PC-3 (cell line): ENCODE results near the gene PLA2G2F. TPM values are rescaled to one million over a fixed set of nuclear protein-coding genes. Genes with fewer than 3 reads are reported as not detected.

Experiments
- ATAC-seq: fragments of 200-7000 bp; cut with Tn5 transposase; 2 replicates; pipeline ENCODE4 v1.9.1; 2020; ENCODE audit warnings: mild to moderate bottlenecking, moderate library complexity
- BruUV-seq: library from RNA; stranded (reverse); fragments of 400-500 nt; replicated peaks from 2 replicates; lab custom pipeline; 2021; lab: Mats Ljungman, UMichigan
- CTCF ChIA-PET: fragments of 300-600 bp; sonication (Branson Sonifier 250); formaldehyde crosslinking; loops from one replicate; lab custom pipeline; 2022; ENCODE audit warnings: antibody characterized with exemption; lab: Charles Lee
- POLR2A ChIA-PET: fragments of 300-600 bp; sonication (Branson Sonifier 250); formaldehyde crosslinking; loops from one replicate; lab custom pipeline; 2022; ENCODE audit warnings: antibody characterized with exemption; ENCODE audit not compliant: unreplicated experiment; lab: Charles Lee
- DNase-seq: peaks from one replicate; pipeline ENCODE4 v3.0.0-alpha.2; 2015
- H2AFZ ChIP-seq: fragments of 300-600 bp; sonication (generic); 2 replicates; pipeline ENCODE4 v1.6.0; 2016; ENCODE audit warnings: antibody characterized with exemption, low read length
- H3F3A ChIP-seq: fragments of 300-600 bp; sonication (generic); one replicate; pipeline ENCODE4 v1.6.0; 2017; ENCODE audit warnings: antibody characterized with exemption, low read length, control low read depth, mild to moderate bottlenecking; ENCODE audit not compliant: unreplicated experiment
- H3K27ac ChIP-seq: fragments of 300-600 bp; sonication (generic); 2 replicates; pipeline ENCODE4 v1.5.1; 2016; ENCODE audit warnings: mild to moderate bottlenecking, low read length
- H3K27me3 ChIP-seq: fragments of 300-600 bp; sonication (generic); 2 replicates; pipeline ENCODE4 v1.6.1; 2016; ENCODE audit warnings: low read length, mixed read lengths
- H3K36me3 ChIP-seq: fragments of 300-600 bp; sonication (generic); 2 replicates; pipeline ENCODE4 v1.6.1; 2016; ENCODE audit warnings: low read depth, mixed run types, low read length, mixed read lengths
- H3K4me1 ChIP-seq: fragments of 300-600 bp; sonication (generic); 2 replicates; pipeline ENCODE4 v1.5.1; 2016; ENCODE audit warnings: low read length; ENCODE audit not compliant: insufficient read depth
- H3K4me2 ChIP-seq: fragments of 300-600 bp; sonication (generic); 2 replicates; pipeline ENCODE4 v1.6.0; 2016; ENCODE audit warnings: low read length
- H3K4me3 ChIP-seq: fragments of 300-600 bp; sonication (generic); 2 replicates; pipeline ENCODE4 v1.5.1; 2016; ENCODE audit warnings: mild to moderate bottlenecking, low read length, mixed read lengths
- H3K79me2 ChIP-seq: fragments of 300-600 bp; sonication (generic); 2 replicates; pipeline ENCODE4 v1.6.1; 2017; ENCODE audit warnings: low read length, mixed read lengths
- H3K9ac ChIP-seq: fragments of 300-600 bp; sonication (generic); 2 replicates; pipeline ENCODE4 v1.6.0; 2016; ENCODE audit warnings: mild to moderate bottlenecking, low read length
- H3K9me2 ChIP-seq: fragments of 300-600 bp; sonication (generic); replicated peaks from 2 replicates; pipeline ENCODE4 v1.6.1; 2016; ENCODE audit warnings: mixed run types, low read length, mixed read lengths
- H3K9me3 ChIP-seq: fragments of 300-600 bp; sonication (generic); 2 replicates; pipeline ENCODE4 v1.6.1; 2016; ENCODE audit warnings: low read length, mixed read lengths
- H4K20me1 ChIP-seq: fragments of 300-600 bp; sonication (generic); 2 replicates; pipeline ENCODE4 v1.6.1; 2016; ENCODE audit warnings: low read length, mixed read lengths
- EZH2 ChIP-seq: fragments of 300-600 bp; sonication (generic); IDR thresholded peaks from one replicate; pipeline ENCODE4 v1.6.1; 2017; ENCODE audit warnings: antibody characterized with exemption, mild to moderate bottlenecking, low read length; ENCODE audit not compliant: unreplicated experiment
- EZH2phosphoT487 ChIP-seq: fragments of 300-600 bp; sonication (generic); IDR thresholded peaks from 2 replicates; pipeline ENCODE4 v1.6.1; 2018; ENCODE audit warnings: mild to moderate bottlenecking, antibody characterized with exemption, low read length, borderline replicate concordance
- intact Hi-C: fragments of 100-400 bp; cut with micrococcal nuclease; formaldehyde crosslinking; loops from 2 replicates; pipeline ENCODE4 v1.9.0; 2023
- total RNA-seq: library from RNA; depleted of rRNA; stranded (reverse); fragments of >200 nt; gene quantifications from 2 replicates; pipeline ENCODE4 v1.2.3, GENCODE V29; 2014
- TF ChIP-seq, protein P1 (sequence below): fragments of 300-600 bp; sonication (generic); conservative IDR thresholded peaks from 2 replicates; pipeline ENCODE4 v1.5.1; 2017; ENCODE audit warnings: antibody characterized with exemption, low read depth, mild to moderate bottlenecking, low read length

Gene PLA2G2F
- total RNA-seq, 1 experiment from 2014 or later = 0.18 TPM

- Histone ChIP-seq H3K79me2 (no peaks in the 10 kb centered on the region), H3K4me1 (peaks cover 41% of the 10 kb centered on the region), H3K9ac (no peak overlapping the region), H3K27me3 (no peaks in the 10 kb centered on the region), H3K27ac (no peak overlapping the region), H4K20me1 (no peaks in the 10 kb centered on the region), H3K4me2 (0 out of 2 replicates have a peak overlapping the region, but pooled peaks have one; percentile 19), H3F3A (no peaks in the 10 kb centered on the region), H3K9me2 (no peaks in the 10 kb centered on the region), H2AFZ (no peak overlapping the region), H3K4me3 (no peak overlapping the region), H3K9me3 (no peaks in the 10 kb centered on the region), H3K36me3 (no peaks in the 10 kb centered on the region)
- intact Hi-C loops = no loop called here
- ChIA-PET POLR2A (interaction anchor here (0.6 to 0.7 kb wide), 2 partner anchors 12 to 443 kb away, joined by 3 read pairs; no protein-coding TSS in a partner anchor), CTCF (no interaction called here)
- TF ChIP-seq EZH2phosphoT487 (no peak), EZH2 (no peak)
- TF ChIP-seq, protein P1, sequence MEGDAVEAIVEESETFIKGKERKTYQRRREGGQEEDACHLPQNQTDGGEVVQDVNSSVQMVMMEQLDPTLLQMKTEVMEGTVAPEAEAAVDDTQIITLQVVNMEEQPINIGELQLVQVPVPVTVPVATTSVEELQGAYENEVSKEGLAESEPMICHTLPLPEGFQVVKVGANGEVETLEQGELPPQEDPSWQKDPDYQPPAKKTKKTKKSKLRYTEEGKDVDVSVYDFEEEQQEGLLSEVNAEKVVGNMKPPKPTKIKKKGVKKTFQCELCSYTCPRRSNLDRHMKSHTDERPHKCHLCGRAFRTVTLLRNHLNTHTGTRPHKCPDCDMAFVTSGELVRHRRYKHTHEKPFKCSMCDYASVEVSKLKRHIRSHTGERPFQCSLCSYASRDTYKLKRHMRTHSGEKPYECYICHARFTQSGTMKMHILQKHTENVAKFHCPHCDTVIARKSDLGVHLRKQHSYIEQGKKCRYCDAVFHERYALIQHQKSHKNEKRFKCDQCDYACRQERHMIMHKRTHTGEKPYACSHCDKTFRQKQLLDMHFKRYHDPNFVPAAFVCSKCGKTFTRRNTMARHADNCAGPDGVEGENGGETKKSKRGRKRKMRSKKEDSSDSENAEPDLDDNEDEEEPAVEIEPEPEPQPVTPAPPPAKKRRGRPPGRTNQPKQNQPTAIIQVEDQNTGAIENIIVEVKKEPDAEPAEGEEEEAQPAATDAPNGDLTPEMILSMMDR = no peak
- no peak for ATAC-seq
- no peak for DNase-seq
- BruUV-seq = no TSS peak
These were observed 2.9 kb upstream of the PLA2G2F start for GRCh38 chr1:20136249-20136648.

DNA sequence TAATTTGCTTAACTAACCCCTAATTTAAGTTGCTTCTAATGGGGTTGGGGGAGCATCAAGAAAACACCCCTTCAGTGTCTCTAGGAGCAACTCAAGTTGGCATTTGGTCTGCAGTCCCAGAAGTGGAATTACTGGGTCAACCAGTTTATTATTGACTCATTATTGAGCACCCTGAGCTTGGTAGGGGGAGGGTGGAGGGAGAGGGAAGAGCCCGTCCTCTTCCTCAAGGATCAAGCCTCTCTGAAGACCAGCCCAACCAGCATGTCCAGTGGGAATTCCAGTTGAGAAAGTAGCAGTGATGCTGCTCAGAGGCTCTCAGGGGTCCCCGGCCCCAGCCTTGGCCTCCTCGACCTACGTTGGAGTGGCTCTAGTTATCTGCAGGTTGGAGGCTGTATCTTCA lies 2.1 kb upstream of the PLA2G2F start:
- ATAC-seq (peak; percentile 62), DNase-seq (peak; percentile 95)
- ChIA-PET CTCF (no interaction called here), POLR2A (no interaction called here)
- no peaks in the 10 kb centered on the region for H3K9me3 ChIP-seq
- H3K4me3 ChIP-seq = no peak overlapping the region
- no peaks in the 10 kb centered on the region for H3K27me3 ChIP-seq
- no peak overlapping the region for H2AFZ ChIP-seq
- peaks cover 41% of the 10 kb centered on the region for H3K4me1 ChIP-seq
- H3K79me2 ChIP-seq = no peaks in the 10 kb centered on the region
- H3K27ac ChIP-seq = peak overlapping the region; percentile 65
- TF ChIP-seq EZH2 (no peak), EZH2phosphoT487 (no peak)
- TF ChIP-seq, protein P1 = no peak
- H3K4me2 ChIP-seq = peak overlapping the region; percentile 55
- H3F3A ChIP-seq = no peaks in the 10 kb centered on the region
- no TSS peak for BruUV-seq
- H4K20me1 ChIP-seq = no peaks in the 10 kb centered on the region
- intact Hi-C loops = no loop called here
- H3K9me2 ChIP-seq = no peaks in the 10 kb centered on the region
- no peaks in the 10 kb centered on the region for H3K36me3 ChIP-seq
- H3K9ac ChIP-seq = no peak overlapping the region; the same call in 1 of the 2 replicates

DNA sequence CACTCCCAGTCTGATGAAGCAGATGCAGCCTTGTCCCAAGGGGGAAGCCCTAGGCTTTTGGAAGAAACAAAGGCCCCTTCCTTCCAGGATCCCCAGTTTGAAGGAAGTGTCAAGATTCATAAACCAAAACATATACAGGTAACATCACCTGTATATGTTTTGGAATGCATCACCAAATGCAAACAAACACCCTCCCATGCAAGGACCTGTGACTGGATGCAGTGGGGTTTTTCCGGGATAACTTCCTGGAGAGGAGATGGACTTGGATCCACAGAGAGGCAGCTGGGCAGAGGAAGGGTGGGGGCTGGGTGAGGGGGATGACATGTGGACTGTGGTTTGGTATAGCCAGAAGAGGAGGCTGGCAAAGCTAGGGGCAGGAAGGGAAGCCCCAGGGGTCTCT lies 1.5 kb upstream of the PLA2G2F start:
- Histone ChIP-seq H3F3A (no peaks in the 10 kb centered on the region), H3K27ac (peak overlapping the region; percentile 65), H3K79me2 (no peaks in the 10 kb centered on the region), H3K4me2 (peak overlapping the region; percentile 55), H4K20me1 (no peaks in the 10 kb centered on the region), H3K9ac (no peak overlapping the region; the same call in 1 of the 2 replicates), H3K9me3 (no peaks in the 10 kb centered on the region), H3K4me1 (peaks cover 41% of the 10 kb centered on the region), H3K27me3 (no peaks in the 10 kb centered on the region), H3K36me3 (no peaks in the 10 kb centered on the region), H3K9me2 (no peaks in the 10 kb centered on the region), H3K4me3 (no peak overlapping the region), H2AFZ (no peak overlapping the region)
- no TSS peak for BruUV-seq
- POLR2A ChIA-PET = no interaction called here
- TF ChIP-seq EZH2phosphoT487 = no peak
- DNase-seq (peak; percentile 15), ATAC-seq (no peak)
- intact Hi-C loops = no loop called here
- CTCF ChIA-PET = no interaction called here
